HG03378 (cell line): ENCODE data around the gene LDLRAD4.
"Not testable (repeated sequence)": the region's sequence is repeated elsewhere in the genome, so short reads cannot be mapped to it uniquely, and the experiment has no call there.

Source experiments
- ATAC-seq: cut with Tn5 transposase; IDR thresholded peaks from one replicate; pipeline ENCODE4 v1.9.1; 2021; ENCODE audit warnings: mild to moderate bottlenecking, moderate library complexity; ENCODE audit not compliant: unreplicated experiment

Gene LDLRAD4

GRCh38 chr18:13476312-13476711 is 257.8 kb downstream of the LDLRAD4 start:
- ATAC-seq, result not testable (repeated sequence)

GRCh38 chr18:13477147-13477683 is 258.7 kb downstream of the LDLRAD4 start:
- ATAC-seq, result no peak

GRCh38 chr18:13480571-13481255 is 262.2 kb downstream of the LDLRAD4 start:
- no peak for ATAC-seq

- no peak for ATAC-seq
Measured at GRCh38 chr18:13481331-13481730, 262.8 kb downstream of the LDLRAD4 start.

GRCh38 chr18:13481820-13482617 is 263.5 kb downstream of the LDLRAD4 start:
- peak; percentile 87 for ATAC-seq

GRCh38 chr18:13482618-13482945 is 264.0 kb downstream of the LDLRAD4 start:
- ATAC-seq, result no peak

GRCh38 chr18:13483316-13484270 is 265.0 kb downstream of the LDLRAD4 start:
- no peak for ATAC-seq

GRCh38 chr18:13485182-13485581 is 266.6 kb downstream of the LDLRAD4 start:
- no peak for ATAC-seq

GRCh38 chr18:13485604-13486003 is 267.0 kb downstream of the LDLRAD4 start:
- no peak for ATAC-seq

GRCh38 chr18:13486284-13486683 is 267.7 kb downstream of the LDLRAD4 start:
- no peak for ATAC-seq

GRCh38 chr18:13486686-13487085 is 268.1 kb downstream of the LDLRAD4 start:
- ATAC-seq, result no peak

GRCh38 chr18:13487237-13487636 is 268.7 kb downstream of the LDLRAD4 start:
- no peak for ATAC-seq

GRCh38 chr18:13488281-13488929 is 269.8 kb downstream of the LDLRAD4 start:
- no peak for ATAC-seq

- not testable (repeated sequence) for ATAC-seq
Measured at GRCh38 chr18:13489303-13489702, 270.7 kb downstream of the LDLRAD4 start.

GRCh38 chr18:13491138-13491537 is 272.6 kb downstream of the LDLRAD4 start:
- no peak for ATAC-seq

- ATAC-seq, result no peak
Measured at GRCh38 chr18:13492314-13492713, 273.8 kb downstream of the LDLRAD4 start.

GRCh38 chr18:13493079-13493478 is 274.5 kb downstream of the LDLRAD4 start:
- no peak for ATAC-seq

GRCh38 chr18:13493725-13494124 is 275.2 kb downstream of the LDLRAD4 start:
- no peak for ATAC-seq

GRCh38 chr18:13494871-13495445 is 276.4 kb downstream of the LDLRAD4 start:
- ATAC-seq, result no peak

GRCh38 chr18:13495961-13496360 is 277.4 kb downstream of the LDLRAD4 start:
- no peak for ATAC-seq
